WTC11 (cell line): ENCODE results near the gene ANKS6. TPM values are rescaled to one million over a fixed set of nuclear protein-coding genes. Genes with fewer than 3 reads are reported as not detected.

ENCODE experiments used
- ATAC-seq: fragments of 200-7000 bp; cut with Tn5 transposase; 2 replicates; pipeline ENCODE4 v1.10.0; 2021; ENCODE audit warnings: mild to moderate bottlenecking, moderate library complexity
- CTCF ChIA-PET: fragments of 300-600 bp; sonication (Branson Sonifier 250); formaldehyde crosslinking; loops from one replicate; lab custom pipeline; 2021; ENCODE audit warnings: antibody characterized with exemption; lab: Charles Lee
- POLR2A ChIA-PET: fragments of 350-600 bp; sonication (Branson Sonifier 250); formaldehyde crosslinking; loops from one replicate; lab custom pipeline; 2021; ENCODE audit warnings: antibody characterized with exemption; lab: Charles Lee
- DNase-seq: peaks from one replicate; pipeline ENCODE4 v3.0.0; 2021; ENCODE audit warnings: low spot score
- H3K27ac Mint-ChIP-seq: 2 replicates; pipeline ENCODE4 v1.8.0; 2021; ENCODE audit warnings: mixed read lengths
- H3K27me3 Mint-ChIP-seq: 2 replicates; pipeline ENCODE4 v1.8.0; 2021; ENCODE audit warnings: low read depth, mild to moderate bottlenecking, moderate library complexity, mixed read lengths
- H3K36me3 Mint-ChIP-seq: 2 replicates; pipeline ENCODE4 v1.8.0; 2021; ENCODE audit warnings: mixed read lengths
- H3K4me1 Mint-ChIP-seq: 2 replicates; pipeline ENCODE4 v1.8.0; 2022; ENCODE audit warnings: mixed read lengths
- H3K4me3 Mint-ChIP-seq: 2 replicates; pipeline ENCODE4 v1.8.0; 2021; ENCODE audit warnings: mild to moderate bottlenecking, moderate library complexity, mixed read lengths
- H3K9me3 Mint-ChIP-seq: 2 replicates; pipeline ENCODE4 v1.8.0; 2021; ENCODE audit warnings: mixed read lengths
- AR ChIP-seq: fragments of 250-450 bp; sonication (Bioruptor Pico); IDR thresholded peaks from 2 replicates; pipeline ENCODE4 v1.9.0; 2021; ENCODE audit warnings: mild to moderate bottlenecking
- ATF6 ChIP-seq: sonication (generic); formaldehyde crosslinking; IDR thresholded peaks from 2 replicates; pipeline ENCODE4 v1.8.1; 2023; ENCODE audit warnings: mild to moderate bottlenecking, missing genetic modification reagents
- EMX1 ChIP-seq: fragments of 250-450 bp; sonication (Bioruptor Pico); IDR thresholded peaks from 2 replicates; pipeline ENCODE4 v1.8.0; 2021; ENCODE audit warnings: mild to moderate bottlenecking
- ERG ChIP-seq: fragments of 250-450 bp; sonication (Bioruptor Pico); IDR thresholded peaks from 2 replicates; pipeline ENCODE4 v1.8.0; 2021; ENCODE audit warnings: mild to moderate bottlenecking
- ESRRA ChIP-seq: sonication (generic); formaldehyde crosslinking; IDR thresholded peaks from 2 replicates; pipeline ENCODE4 v1.8.1; 2022; ENCODE audit warnings: mild to moderate bottlenecking, missing genetic modification reagents, borderline replicate concordance
- ETV6 ChIP-seq: sonication (generic); formaldehyde crosslinking; IDR thresholded peaks from 2 replicates; pipeline ENCODE4 v1.8.1; 2022; ENCODE audit warnings: mild to moderate bottlenecking, missing genetic modification reagents
- FOXK1 ChIP-seq: sonication (generic); formaldehyde crosslinking; IDR thresholded peaks from 2 replicates; pipeline ENCODE4 v1.8.0; 2022; ENCODE audit warnings: mild to moderate bottlenecking, moderate library complexity, missing genetic modification reagents
- GTF2I ChIP-seq: fragments of 250-450 bp; sonication (Bioruptor Pico); conservative IDR thresholded peaks from 2 replicates; pipeline ENCODE4 v1.4.0; 2021; ENCODE audit warnings: mild to moderate bottlenecking
- HMGXB4 ChIP-seq: sonication (generic); formaldehyde crosslinking; IDR thresholded peaks from 2 replicates; pipeline ENCODE4 v1.8.1; 2023; ENCODE audit warnings: mild to moderate bottlenecking, moderate library complexity, missing genetic modification reagents
- IRF2 ChIP-seq: sonication (generic); formaldehyde crosslinking; IDR thresholded peaks from 2 replicates; pipeline ENCODE4 v1.8.0; 2022; ENCODE audit warnings: low read depth, missing genetic modification reagents, borderline replicate concordance
- JAZF1 ChIP-seq: fragments of 250-450 bp; sonication (Bioruptor Pico); IDR thresholded peaks from 2 replicates; pipeline ENCODE4 v1.9.0; 2021; ENCODE audit warnings: moderate library complexity, mild to moderate bottlenecking, inconsistent platforms
- JUN ChIP-seq: sonication (generic); formaldehyde crosslinking; IDR thresholded peaks from 2 replicates; pipeline ENCODE4 v1.8.0; 2023; ENCODE audit warnings: mild to moderate bottlenecking, missing genetic modification reagents
- MAX ChIP-seq: sonication (generic); formaldehyde crosslinking; IDR thresholded peaks from 2 replicates; pipeline ENCODE4 v1.8.0; 2022; ENCODE audit warnings: mild to moderate bottlenecking, missing genetic modification reagents
- NR1H2 ChIP-seq: sonication (generic); formaldehyde crosslinking; IDR thresholded peaks from 2 replicates; pipeline ENCODE4 v1.9.0; 2021; ENCODE audit warnings: mild to moderate bottlenecking, moderate library complexity, missing genetic modification reagents
- PREB ChIP-seq: sonication (generic); formaldehyde crosslinking; IDR thresholded peaks from 2 replicates; pipeline ENCODE4 v1.8.1; 2022; ENCODE audit warnings: mild to moderate bottlenecking, missing genetic modification reagents, moderate library complexity, borderline replicate concordance
- STAT6 ChIP-seq: sonication (generic); formaldehyde crosslinking; conservative IDR thresholded peaks from 2 replicates; pipeline ENCODE4 v1.8.1; 2023; ENCODE audit warnings: mild to moderate bottlenecking, low read depth, missing genetic modification reagents, moderate library complexity
- USF1 ChIP-seq: sonication (generic); formaldehyde crosslinking; IDR thresholded peaks from 2 replicates; pipeline ENCODE4 v1.8.0; 2022; ENCODE audit warnings: mild to moderate bottlenecking, missing genetic modification reagents
- ZBTB43 ChIP-seq: sonication (generic); formaldehyde crosslinking; IDR thresholded peaks from 2 replicates; pipeline ENCODE4 v1.8.1; 2023; ENCODE audit warnings: mild to moderate bottlenecking, missing genetic modification reagents
- ZNF317 ChIP-seq: sonication (generic); formaldehyde crosslinking; IDR thresholded peaks from 2 replicates; pipeline ENCODE4 v1.8.1; 2023; ENCODE audit warnings: low read depth, mild to moderate bottlenecking, moderate library complexity, missing genetic modification reagents, borderline replicate concordance
- ZNF425 ChIP-seq: fragments of 250-450 bp; sonication (Bioruptor Pico); conservative IDR thresholded peaks from 2 replicates; pipeline ENCODE4 v1.9.0; 2021; ENCODE audit warnings: mild to moderate bottlenecking
- total RNA-seq: library from RNA; stranded (reverse); gene quantifications from 3 replicates; pipeline ENCODE4 v1.2.3, GENCODE V29; 2021

Gene ANKS6
- total RNA-seq, 1 experiment from 2014 or later = 65.1 TPM

- TF ChIP-seq ERG (CRISPR knock-in tag) (no peak), ZNF425 (no peak), USF1 (CRISPR knock-in tag) (no peak), ETV6 (CRISPR knock-in tag) (no peak), HMGXB4 (CRISPR knock-in tag) (no peak), AR (CRISPR knock-in tag) (no peak), EMX1 (CRISPR knock-in tag) (no peak), JUN (CRISPR knock-in tag) (no peak), NR1H2 (no peak), FOXK1 (CRISPR knock-in tag) (no peak), GTF2I (no peak)
These were observed 28.0 kb downstream of the ANKS6 start (continued) for GRCh38 chr9:98768344-98768743.

GRCh38 chr9:98767915-98768314 lies 28.4 kb downstream of the ANKS6 start:
- Mint-ChIP-seq H3K9me3 (no peaks in the 10 kb centered on the region), H3K4me3 (no peak overlapping the region), H3K27me3 (no peaks in the 10 kb centered on the region), H3K27ac (no peak overlapping the region), H3K4me1 (no peaks in the 10 kb centered on the region), H3K36me3 (peaks cover 56% of the 10 kb centered on the region)
- DNase-seq (no peak), ATAC-seq (no peak)
- CTCF ChIA-PET = interaction anchor here (3.2 kb wide), 1 partner anchor 8 kb away, joined by 17 read pairs; no protein-coding TSS in a partner anchor
- POLR2A ChIA-PET = no interaction called here
- TF ChIP-seq IRF2 (CRISPR knock-in tag) (no peak), STAT6 (no peak), MAX (CRISPR knock-in tag) (no peak), ATF6 (CRISPR knock-in tag) (no peak), ZBTB43 (no peak), PREB (no peak), JAZF1 (CRISPR knock-in tag) (no peak), EMX1 (CRISPR knock-in tag) (no peak), ZNF317 (CRISPR knock-in tag) (no peak), ESRRA (CRISPR knock-in tag) (no peak)
